MV-4-11 (cell line): Measurements from ENCODE around the gene AMPD2.
A peak's percentile ranks its signal among the peaks of the same experiment; 100 is the strongest.

ENCODE experiments used
- DNase-seq: peaks from one replicate; lab custom pipeline; 2025; lab: John Stamatoyannopoulos, UW

AMPD2 gene

DNA sequence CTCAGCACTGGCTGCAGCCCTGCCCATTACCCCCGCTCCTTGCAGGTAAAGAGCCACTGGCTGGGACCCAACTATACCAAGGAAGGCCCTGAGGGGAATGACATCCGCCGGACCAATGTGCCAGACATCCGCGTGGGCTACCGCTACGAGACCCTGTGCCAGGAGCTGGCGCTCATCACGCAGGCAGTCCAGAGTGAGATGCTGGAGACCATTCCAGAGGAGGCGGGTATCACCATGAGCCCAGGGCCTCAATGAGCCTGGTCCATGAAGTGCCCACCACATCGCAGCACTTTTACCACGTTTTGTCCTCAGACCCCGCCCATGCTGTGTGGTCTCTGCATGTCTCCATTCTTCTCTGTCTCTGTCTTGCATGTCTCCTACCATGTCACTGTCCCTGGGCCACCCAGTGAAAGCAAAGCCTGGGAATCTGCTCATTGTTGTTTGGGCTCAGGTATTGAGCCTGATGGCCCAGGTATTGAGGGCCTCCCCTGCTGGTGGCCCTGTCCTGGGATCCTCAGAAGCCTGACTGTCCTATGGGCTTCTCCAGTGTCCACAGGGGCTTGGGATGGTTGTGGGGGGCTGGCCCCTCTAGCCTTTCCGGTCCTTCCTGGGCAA is 11.4 kb downstream of the AMPD2 start:
- DNase-seq, result no peak

DNA sequence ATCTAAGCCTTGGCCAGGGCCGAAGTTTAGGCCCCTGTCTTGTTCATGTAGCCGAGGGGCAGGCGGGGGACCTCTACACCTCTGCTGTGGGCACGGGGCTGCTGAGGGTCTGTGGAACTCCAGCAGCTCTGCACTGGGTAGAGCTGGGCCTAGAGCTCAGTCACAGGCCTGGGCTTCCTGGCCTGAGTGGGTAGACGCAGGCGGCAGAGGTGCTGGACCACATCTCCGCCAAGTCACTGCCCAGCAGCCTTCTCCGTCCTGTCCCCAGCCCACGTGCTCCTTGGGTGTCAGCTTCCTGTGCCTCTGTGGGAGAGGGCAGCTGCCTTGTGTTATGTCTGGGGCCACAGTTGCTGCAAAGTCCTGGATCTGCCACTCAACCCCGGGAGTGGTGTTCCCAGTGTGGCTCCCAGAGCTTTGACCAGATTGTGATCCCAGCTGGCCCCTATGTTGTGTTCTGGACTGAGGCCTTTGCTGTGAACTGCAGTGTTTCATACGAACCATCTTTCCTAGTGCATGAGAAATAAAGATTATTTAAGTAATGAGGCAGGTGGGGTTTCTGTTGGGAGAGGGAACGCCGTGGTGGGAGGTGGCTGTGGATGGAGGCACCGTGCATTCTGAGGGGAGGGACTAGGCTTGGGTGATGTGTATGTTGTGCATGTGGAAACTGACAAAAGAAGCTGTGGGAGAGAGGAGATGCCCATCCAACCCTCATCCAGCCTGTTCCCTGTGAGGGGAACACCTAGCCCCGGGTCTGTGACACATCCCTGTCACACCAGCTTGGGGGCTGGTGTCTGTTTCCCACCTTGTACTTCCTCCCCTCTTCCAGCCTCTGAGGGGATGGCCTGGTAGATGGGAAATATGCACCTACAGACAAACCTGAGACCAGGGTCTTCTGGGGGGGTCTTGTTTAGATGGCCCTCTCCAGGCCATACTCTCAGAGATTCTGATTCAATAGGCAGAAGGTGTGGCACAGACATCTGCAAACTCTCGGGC is 12.2 kb downstream of the AMPD2 start:
- no peak for DNase-seq

DNA sequence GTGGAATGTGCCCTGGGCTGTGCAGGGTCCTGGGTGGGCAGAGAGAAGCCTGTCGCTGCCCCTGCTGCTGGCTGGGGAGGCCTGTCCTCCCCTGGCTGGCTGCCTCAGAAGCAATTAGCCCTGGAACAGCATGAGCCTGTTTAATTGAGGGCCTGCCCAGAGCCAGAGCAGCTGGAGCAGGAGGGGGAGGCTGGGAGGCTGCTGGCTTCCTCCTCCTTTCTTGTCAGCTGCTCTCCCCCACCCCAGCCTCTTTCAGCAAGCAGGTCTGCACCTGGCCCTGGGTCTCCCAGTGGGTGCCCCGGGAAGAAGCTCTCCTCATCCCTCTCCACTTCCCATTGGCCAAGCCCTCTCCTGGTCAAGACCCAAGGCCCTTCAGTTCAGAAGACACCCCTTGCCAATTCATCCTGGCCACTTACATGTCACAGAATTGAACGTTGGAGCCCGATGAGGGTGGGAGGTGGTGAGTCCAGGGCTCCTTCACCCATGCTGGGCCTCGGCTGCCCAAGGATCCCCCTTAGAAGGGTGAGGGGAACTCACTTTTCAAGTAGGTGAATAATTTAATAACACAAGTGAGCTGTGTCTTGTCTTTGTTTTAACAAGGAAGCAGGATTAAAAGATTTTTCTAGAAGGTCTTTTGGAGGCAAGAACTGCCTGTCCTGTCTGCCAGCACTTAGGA is 13.2 kb downstream of the AMPD2 start:
- no peak for DNase-seq

DNA sequence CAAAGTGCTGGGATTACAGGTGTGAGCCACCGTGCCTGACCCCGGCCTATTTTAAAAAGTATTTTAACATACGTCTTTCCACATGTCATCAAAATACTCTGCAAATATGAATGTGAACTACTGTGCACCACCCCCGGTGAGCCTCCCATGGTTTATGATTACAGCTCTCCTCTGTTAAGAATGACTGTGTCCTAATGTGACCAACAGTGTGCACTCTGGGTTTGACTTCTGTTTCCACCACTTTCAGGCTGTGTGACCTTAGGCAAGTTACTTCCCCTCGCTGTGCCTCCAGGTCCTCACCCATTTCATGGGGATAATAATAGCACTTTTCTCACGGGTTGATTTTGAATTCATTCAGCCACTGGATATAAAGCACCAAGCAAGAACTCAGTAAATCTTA is 14.7 kb downstream of the AMPD2 start:
- peak; percentile 19 for DNase-seq

DNA sequence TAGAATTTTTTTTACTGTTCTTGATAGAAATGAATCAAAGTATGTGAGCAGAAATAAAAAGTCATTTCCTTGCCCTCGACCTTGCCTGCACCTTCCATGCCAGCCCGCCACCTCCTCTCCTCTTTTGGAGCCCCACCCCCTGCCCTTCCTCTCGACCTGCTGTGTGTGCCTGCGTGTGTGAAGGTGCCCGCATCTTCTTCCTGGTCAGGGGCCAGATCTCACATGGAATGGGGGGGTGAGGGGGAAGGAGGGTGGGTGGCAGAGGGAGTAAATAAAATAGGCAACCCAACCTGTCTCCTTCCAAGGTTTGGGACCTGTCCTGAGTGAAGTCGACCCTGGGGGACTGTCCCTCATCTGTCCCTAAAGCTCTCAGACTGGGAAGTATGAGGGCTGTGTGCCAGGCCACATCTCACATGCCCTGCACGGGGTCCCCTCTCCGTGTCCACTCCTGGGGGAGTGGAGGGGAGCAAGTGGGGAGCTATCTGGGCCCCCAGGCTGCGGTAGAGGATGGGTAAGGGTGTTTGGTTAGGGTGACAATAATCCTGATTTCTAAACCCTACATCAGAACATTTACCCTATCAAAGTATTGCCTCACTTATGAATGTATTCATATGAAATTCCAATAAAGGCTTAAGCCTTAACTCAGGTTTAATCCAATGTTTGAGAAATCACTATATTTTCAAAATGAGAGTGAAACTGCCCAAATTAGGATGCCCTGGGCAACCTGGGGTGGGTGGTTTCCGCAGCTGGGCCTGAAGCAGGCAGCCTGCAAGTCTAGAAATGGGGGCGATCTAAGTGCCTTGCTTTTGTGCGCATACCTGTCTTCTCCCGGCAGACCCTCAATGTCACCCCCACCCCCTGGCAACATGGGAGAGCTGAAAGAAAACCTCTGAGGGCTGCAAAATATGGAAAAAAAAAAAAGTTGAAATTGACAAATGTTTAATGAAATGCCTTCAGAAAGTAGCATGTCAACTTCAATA is 15.4 kb downstream of the AMPD2 start:
- no peak for DNase-seq

DNA sequence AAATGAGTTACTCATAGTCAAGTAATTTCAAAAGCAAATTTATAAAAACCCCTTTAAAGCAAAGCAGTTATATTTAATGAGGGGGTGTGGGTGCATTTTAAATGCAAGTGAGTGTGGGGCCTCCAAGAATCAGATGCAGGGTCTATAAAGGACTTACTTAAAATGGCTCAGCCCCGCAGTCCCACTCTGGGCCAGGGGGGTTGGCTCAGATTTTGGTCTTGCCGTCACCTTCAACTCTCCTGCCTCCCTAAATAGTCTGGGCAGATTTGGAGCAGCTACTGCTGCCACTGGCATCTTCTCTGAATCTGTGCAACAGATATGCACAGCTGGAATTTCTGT is 16.2 kb downstream of the AMPD2 start:
- DNase-seq, result no peak

DNA sequence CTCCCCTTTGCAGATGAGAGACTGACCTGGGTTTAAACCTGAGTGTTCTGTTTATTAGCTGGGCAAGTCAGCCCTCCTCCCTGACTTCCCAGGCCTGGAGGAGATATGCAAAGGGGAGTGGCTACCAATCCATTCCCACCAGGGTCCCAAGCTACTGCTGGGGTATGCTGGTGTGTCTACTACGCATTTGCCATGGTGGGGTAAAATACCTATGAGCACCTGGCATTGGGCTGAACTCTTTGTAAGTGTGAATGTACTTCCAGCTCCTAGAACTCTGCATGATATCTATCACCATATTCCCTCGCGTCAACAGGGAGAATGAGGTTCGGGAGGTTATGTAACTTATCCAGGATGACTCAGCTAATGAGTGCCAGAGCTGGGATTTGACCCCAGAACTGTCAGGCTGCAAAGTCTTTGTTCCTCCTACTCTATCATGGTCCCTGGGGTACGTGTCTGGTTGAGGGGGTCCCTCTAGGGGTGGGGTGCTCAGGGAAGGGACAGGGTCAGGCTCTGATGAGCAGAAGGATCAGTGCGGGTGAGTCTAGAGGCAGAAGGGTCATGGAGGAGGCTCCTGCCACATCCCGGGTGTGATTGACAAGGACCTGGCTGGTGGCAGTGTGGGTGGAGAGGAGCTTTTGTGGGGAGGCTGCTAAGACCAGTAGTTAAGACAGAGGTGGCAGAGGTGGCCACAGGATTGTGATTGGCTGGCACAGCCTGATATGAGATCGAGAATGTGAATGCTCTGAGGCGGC is 16.7 kb downstream of the AMPD2 start:
- DNase-seq, result peak; percentile 24

DNA sequence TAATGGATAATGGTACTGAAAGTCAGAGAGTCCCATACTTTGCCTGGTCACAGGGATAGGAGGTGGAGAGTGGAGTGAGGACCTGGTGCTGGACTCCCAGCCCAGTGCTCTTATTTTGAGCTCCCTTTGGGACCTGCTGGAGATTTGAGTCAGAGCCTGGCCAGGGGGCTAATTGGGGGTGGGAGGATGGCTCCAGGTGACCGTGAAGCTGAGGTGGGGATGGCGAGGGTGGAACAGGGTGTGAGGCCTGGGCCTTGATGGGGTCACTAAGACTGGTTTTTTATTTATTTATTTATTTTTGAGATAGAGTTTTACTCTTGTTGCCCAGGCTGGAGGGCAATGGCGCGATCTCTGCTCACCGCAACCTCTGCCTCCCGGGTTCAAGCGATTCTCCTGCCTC is 17.8 kb downstream of the AMPD2 start:
- DNase-seq, result no peak

DNA sequence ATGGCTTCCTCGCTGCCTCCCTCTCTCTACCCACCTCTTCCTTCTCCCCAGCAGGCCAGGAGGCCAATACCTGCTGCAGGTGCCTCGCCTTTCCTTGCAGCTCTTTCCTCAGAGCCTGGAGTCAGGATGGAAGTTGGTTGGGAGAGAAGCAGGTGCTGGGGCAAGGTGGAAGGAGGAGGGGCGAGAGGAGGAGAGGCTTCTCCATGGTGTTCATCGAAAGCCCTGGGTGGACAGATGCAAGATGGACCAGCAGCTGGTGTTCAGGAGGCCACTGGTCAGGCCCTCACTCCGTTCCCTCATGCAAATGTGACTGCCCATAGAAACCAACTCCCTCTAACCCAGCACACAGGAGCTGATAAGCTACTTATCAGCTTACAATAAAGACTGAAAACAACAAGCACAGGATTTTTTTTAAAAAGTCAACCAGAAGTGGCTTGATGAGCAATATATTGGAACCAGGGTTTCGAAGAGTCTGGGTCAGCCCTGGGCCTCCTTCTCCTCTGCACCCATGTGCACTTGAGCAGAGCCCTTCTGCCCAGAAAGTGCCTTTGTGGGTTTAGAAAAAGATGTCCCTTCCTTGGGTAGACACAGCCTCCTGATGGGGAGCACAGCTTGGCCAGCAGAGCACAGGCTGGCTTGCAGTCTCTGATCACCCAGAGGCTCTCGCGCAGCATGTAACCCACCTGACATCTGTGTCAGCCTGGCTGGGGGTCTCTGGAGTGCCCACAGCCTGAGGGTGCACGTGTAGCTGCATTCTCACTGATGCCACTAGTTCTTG is 19.6 kb downstream of the AMPD2 start:
- no peak for DNase-seq

DNA sequence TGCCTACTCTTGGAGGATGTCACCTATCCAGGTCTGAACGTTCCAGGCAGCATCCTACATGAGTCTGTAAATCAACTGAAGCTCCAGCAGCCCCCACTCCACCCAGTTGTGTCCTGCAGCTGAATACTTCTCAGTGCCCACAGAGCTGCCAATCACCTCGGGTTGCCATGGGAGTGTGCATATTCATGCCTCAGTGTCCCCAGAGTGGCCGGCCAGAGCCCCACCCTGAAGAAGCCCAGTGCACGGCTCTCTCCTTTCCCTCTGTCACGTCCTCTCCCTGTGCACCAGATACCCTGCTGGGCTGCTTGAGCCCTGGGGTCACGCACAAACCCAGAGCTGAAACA is 20.2 kb downstream of the AMPD2 start:
- DNase-seq, result no peak

DNA sequence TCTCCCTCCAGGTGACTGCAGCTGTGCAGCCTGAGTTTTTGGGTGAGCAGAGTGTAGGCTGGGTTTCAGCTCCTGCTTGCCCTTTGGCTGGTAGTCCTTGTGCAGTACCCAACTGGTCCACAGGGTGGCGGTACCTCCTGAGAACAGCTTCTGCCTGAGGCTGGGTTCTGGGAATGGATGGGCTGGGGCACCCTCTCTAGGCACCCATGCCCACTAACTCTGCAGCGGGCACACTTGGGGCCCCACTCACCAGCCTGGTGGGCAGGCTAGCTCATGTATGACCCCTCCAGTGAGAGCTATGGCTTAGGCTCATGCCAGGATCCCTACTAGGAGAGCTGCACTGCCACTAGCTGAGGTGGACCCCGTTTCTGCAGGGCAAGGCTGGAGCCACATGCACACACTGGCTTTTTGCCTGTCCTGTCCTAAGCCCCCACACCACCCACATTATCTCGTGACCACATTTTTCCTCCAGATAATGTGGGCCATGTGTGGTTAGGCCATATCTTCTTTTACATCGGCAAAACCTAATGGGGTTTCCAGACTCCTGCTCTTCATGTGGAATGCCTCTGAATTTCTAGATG is 20.7 kb downstream of the AMPD2 start:
- DNase-seq, result peak; percentile 59

DNA sequence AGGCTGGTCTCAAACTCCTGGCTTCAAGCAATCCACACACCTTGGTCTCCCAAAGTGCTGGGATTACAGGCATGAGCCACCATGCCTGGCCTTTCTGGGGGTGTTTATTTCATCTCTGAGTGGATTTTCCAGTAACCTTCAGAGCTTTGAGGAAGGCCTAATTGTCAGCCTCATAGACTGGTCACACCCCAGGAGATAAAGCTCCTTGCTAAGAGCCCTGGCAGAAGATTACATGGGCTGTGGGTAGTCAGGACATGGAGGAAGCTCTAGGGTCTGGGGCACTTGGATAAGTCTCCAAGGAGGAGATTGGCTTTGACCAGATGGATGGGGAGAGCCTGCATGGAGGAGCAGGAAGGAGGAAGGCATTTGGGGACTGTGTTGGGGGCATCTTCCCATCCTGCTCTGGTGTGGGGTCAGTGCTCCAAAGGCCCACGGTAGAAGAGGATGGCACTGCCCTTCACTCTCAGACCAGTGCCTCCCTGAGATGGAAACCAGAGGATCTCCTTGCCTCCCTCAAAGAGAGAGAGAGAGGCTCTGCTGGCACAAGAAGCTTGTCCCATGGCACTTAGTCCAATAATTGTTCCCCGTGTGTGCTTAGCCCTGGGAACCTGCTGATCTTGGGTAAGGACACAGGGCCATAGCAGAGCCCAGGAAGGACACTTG is 21.6 kb downstream of the AMPD2 start:
- no peak for DNase-seq

DNA sequence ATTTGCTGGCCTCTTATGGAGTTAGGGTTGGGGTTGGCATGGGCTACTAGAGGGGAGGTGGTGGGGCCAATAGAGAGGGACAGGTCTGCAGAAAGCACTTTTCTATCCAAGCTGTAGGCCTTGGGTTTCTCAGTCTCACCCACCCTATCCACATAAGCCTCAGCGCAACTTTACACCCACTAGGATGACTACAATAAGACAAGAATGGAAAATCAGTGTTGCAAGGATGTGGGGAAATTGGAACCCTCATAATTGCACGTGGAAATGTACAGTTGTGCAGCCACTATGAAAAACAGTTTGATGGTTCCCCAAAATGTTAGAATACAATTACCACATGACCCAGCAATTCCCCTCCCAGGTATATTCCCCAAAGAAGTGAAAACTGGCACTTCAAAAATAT is 22.2 kb downstream of the AMPD2 start:
- DNase-seq, result no peak

DNA sequence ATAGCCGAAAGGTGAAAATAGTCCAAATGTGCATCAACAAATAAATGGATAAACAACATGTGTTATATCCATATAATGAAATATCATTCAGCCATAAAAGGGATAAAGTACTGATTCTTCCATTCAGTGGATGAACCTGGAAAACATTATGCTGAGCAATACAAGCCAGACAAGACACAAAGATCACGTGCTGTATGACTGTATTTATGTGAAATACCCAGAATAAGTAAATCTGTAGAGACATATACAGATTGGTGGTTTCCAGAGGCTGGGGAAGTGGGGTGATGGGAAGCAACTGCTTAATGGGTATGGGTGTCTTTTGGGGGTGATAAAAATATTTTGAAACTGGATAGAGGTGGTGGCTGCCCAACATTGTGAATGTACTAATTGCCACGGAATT is 23.0 kb downstream of the AMPD2 start:
- no peak for DNase-seq

DNA sequence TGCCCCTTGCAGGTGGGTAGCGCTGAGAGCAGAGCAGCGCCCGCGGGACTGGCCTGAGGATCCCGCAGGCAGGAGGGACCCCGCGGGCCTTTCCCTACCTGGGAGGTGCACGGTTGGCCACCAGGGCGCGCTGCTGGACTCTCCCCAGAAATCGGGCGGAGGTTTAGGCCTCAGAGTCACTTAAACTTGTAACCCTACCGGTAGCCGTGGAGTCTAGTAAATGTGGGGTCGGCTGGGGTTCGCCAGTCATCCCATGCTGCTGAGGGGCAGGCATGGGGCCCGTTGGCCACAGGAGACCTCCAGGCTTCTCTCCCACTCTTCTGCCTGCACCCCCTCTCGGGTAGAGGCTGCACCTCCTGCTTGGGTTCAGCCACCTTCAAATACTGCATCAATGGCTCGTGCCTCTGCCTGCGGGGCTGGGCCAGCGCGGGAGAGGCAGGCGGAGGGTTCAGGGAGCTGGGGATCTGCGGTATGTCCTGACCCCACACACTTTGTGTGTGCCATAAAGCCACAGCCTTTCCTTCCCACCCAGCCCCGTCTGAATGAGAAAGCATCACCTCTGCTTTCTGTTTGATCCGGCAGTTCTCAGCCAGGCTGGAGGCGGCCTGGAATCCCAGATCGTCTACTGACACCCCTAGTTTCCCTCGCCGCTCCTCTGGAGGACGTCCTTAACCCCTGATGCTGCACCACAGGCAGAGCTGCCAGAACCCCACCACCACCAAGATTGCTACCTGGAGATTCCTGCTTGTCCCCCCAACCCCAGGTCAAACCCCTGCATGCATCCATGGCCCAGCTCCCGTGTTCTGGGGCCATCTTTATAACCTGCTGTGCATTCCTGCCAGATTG is 24.0 kb downstream of the AMPD2 start:
- peak; percentile 59 for DNase-seq

DNA sequence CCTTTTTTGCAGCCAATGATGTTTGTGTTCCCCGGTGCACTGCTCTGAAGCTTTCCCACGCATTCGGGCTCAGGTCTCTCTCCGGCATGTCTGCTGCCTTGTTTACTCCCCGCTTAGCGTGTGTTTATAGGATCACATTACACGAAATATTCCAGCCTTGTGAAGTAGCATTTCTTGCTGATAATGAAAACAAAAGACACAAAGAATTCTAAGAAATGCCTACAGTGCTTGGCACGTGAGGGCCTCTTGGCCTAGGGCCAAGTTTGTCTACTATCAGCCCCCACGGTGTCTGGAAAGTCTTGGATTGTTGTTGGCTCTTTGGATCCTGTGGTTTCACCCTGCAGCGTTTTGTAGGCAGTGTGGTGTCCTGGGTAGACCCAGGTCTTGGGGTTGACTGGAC is 25.0 kb downstream of the AMPD2 start:
- no peak for DNase-seq

DNA sequence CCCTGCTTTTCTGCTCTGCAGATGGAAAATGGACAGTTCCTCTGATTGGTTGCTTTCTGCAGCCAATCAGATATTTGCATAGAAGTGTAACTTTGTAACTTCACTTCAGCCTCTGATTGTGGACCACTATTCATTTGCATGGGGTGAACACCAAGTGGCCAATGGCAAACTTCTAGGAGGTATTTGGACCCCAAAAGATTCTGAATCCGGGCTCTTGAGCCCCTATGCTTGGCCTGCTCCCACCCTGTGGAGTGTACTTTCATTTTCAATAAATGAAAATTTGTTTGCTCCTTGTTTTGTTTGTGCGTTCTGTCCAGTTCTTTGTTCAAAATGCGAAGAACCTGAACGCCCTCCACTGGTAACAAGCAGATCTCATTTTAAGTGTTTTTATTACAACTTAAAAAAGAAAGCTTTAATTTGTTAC is 29.9 kb downstream of the AMPD2 start:
- DNase-seq, result peak; percentile 8

DNA sequence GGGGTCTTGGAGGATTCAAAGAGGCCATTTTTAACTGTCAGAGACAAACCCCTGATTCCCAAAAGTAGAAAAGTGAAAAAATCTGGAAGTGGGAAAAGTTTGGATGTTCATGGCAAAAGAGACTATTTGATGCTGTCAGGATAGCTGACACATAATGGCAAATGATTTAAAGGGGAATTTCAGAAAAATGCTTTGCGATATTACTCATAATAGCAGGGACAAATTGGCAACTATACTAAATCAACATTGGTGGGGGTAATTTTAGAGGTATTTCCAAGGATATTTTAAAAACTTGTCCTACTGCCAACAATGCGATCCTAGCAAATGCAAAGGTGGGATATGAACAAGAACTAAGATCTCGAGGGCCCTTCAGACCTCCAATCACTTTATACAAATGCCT is 31.0 kb downstream of the AMPD2 start:
- no peak for DNase-seq

DNA sequence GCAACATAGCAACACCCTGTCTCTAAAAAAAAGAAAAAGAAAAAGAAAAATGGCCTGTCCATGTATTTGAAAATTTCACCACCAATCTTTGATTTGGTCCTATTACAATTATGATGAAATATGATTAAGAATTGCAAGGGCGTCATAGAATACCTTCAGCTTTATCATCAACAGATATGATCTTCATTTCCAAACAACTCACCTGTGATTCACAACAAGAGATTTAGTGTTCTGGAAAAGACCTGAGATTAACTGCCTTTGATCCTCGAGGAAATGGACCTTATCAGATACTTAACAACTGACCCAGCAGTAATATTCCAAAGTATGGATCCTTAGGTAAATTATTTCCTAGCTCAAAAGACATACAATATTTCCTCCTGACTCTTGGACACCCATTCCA is 32.8 kb downstream of the AMPD2 start:
- no peak for DNase-seq
